HEK293 (cell line): ENCODE measurements around the gene CEP43.

ENCODE experiments used
- CTCF ChIA-PET: fragments of 350-600 bp; formaldehyde crosslinking; extraction: SDS; loops from one replicate; lab custom pipeline; 2021; ENCODE audit warnings: antibody characterized with exemption; lab: Yijun Ruan, JAX
- POLR2A ChIA-PET: fragments of 300-600 bp; formaldehyde crosslinking; extraction: SDS; loops from one replicate; lab custom pipeline; 2020; ENCODE audit warnings: antibody characterized with exemption, inconsistent platforms; lab: Yijun Ruan, JAX
- H3K27ac ChIP-seq: fragments of 200-500 bp; sonication (Bioruptor generic); 2 replicates; pipeline ENCODE4 v1.5.1; 2014; ENCODE audit warnings: low read depth, low read length, control low read depth, inconsistent platforms; ENCODE audit errors: extremely low read depth
- H3K36me3 ChIP-seq, 2 experiments: fragments of 200-500 bp in 1 of 2; sonication (Bioruptor generic) in 1 of 2; 1 replicate in 1 of 2; 2 replicates in 1 of 2; pipeline ENCODE4 v1.5.1; 2014 to 2017; ENCODE audit warnings: inconsistent platforms in 2 of 2, low read length in 2 of 2; ENCODE audit not compliant: control insufficient read depth in 2 of 2, insufficient read depth in 1 of 2
- H3K4me1 ChIP-seq: fragments of 200-500 bp; sonication (Bioruptor generic); 2 replicates; pipeline ENCODE4 v1.5.1; 2014; ENCODE audit warnings: mild to moderate bottlenecking, low read length, inconsistent platforms; ENCODE audit not compliant: control insufficient read depth, insufficient read depth
- H3K4me3 ChIP-seq: 2 replicates; pipeline ENCODE4 v1.5.1; 2011; ENCODE audit warnings: low read depth, mild to moderate bottlenecking, control low read depth, low read length, moderate library complexity
- H3K9me3 ChIP-seq: fragments of 200-500 bp; sonication (Bioruptor generic); 2 replicates; pipeline ENCODE4 v1.5.1; 2014; ENCODE audit warnings: low read depth, low read length, inconsistent platforms; ENCODE audit not compliant: control insufficient read depth, insufficient read depth
- EGR2 ChIP-seq: fragments of 450-650 bp; formaldehyde crosslinking; IDR thresholded peaks from 2 replicates; pipeline ENCODE4 v1.5.1; 2016; ENCODE audit warnings: low read depth, missing biosample characterization, missing genetic modification characterization
- HOXD13 ChIP-seq: sonication (generic); formaldehyde crosslinking; IDR thresholded peaks from 2 replicates; pipeline ENCODE4 v1.8.0; 2022; ENCODE audit warnings: missing genetic modification reagents, borderline replicate concordance
- PBX3 ChIP-seq: sonication (generic); formaldehyde crosslinking; IDR thresholded peaks from 2 replicates; pipeline ENCODE4 v1.8.1; 2022; ENCODE audit warnings: mild to moderate bottlenecking, moderate library complexity, missing genetic modification reagents
- YY2 ChIP-seq: fragments of 450-650 bp; formaldehyde crosslinking; IDR thresholded peaks from 2 replicates; pipeline ENCODE4 v1.5.1; 2016; ENCODE audit warnings: missing biosample characterization, missing genetic modification characterization
- ZEB2 ChIP-seq: fragments of 450-650 bp; formaldehyde crosslinking; IDR thresholded peaks from 2 replicates; pipeline ENCODE4 v1.5.1; 2016; ENCODE audit warnings: missing biosample characterization, missing genetic modification characterization
- ZNF10 ChIP-seq: fragments of 450-650 bp; formaldehyde crosslinking; IDR thresholded peaks from 2 replicates; pipeline ENCODE4 v1.5.1; 2017; ENCODE audit warnings: missing biosample characterization, missing genetic modification characterization
- ZNF18 ChIP-seq: fragments of 450-650 bp; formaldehyde crosslinking; IDR thresholded peaks from 2 replicates; pipeline ENCODE4 v1.5.1; 2016; ENCODE audit warnings: missing biosample characterization, missing genetic modification characterization
- ZNF274 ChIP-seq, 2 experiments: fragments of 200-500 bp in 1 of 2; fragments of 450-650 bp in 1 of 2; sonication (Bioruptor generic) in 1 of 2; formaldehyde crosslinking in 1 of 2; IDR thresholded peaks; 2 replicates each; pipeline versions ENCODE4 v1.5.1 to v1.6.1; 2014 to 2016; ENCODE audit warnings: borderline replicate concordance in 1 of 2, inconsistent platforms in 1 of 2, low read length in 1 of 2, missing biosample characterization in 1 of 2, missing genetic modification characterization in 1 of 2
- ZNF513 ChIP-seq: fragments of 450-650 bp; IDR thresholded peaks from 2 replicates; pipeline ENCODE4 v1.5.1; 2018; ENCODE audit warnings: missing biosample characterization, missing genetic modification characterization
- ZNF664 ChIP-seq: fragments of 450-650 bp; formaldehyde crosslinking; IDR thresholded peaks from 2 replicates; pipeline ENCODE4 v1.5.1; 2016; ENCODE audit warnings: missing biosample characterization, missing genetic modification characterization
- ZNF747 ChIP-seq: fragments of 450-650 bp; formaldehyde crosslinking; IDR thresholded peaks from 2 replicates; pipeline ENCODE4 v1.5.1; 2016; ENCODE audit warnings: missing biosample characterization, missing genetic modification characterization
- ZNF843 ChIP-seq: fragments of 450-650 bp; formaldehyde crosslinking; IDR thresholded peaks from 2 replicates; pipeline ENCODE4 v1.5.1; 2016; ENCODE audit warnings: missing biosample characterization, missing genetic modification characterization
- TF ChIP-seq, protein P1 (sequence below): fragments of 450-650 bp; formaldehyde crosslinking; IDR thresholded peaks from 2 replicates; pipeline ENCODE4 v1.5.1; 2016; ENCODE audit warnings: missing biosample characterization, missing genetic modification characterization
- TF ChIP-seq, protein P2 (sequence below): fragments of 450-650 bp; IDR thresholded peaks from 2 replicates; pipeline ENCODE4 v1.5.1; 2018; ENCODE audit warnings: missing biosample characterization, mild to moderate bottlenecking, missing genetic modification characterization
- TF ChIP-seq, protein P3 (sequence below): fragments of 450-650 bp; formaldehyde crosslinking; IDR thresholded peaks from 2 replicates; pipeline ENCODE4 v1.5.1; 2016; ENCODE audit warnings: missing biosample characterization, missing genetic modification characterization, borderline replicate concordance
- TF ChIP-seq, protein P4 (sequence below): fragments of 450-650 bp; formaldehyde crosslinking; IDR thresholded peaks from 2 replicates; pipeline ENCODE4 v1.5.1; 2016; ENCODE audit warnings: missing biosample characterization, missing genetic modification characterization

Gene CEP43

DNA sequence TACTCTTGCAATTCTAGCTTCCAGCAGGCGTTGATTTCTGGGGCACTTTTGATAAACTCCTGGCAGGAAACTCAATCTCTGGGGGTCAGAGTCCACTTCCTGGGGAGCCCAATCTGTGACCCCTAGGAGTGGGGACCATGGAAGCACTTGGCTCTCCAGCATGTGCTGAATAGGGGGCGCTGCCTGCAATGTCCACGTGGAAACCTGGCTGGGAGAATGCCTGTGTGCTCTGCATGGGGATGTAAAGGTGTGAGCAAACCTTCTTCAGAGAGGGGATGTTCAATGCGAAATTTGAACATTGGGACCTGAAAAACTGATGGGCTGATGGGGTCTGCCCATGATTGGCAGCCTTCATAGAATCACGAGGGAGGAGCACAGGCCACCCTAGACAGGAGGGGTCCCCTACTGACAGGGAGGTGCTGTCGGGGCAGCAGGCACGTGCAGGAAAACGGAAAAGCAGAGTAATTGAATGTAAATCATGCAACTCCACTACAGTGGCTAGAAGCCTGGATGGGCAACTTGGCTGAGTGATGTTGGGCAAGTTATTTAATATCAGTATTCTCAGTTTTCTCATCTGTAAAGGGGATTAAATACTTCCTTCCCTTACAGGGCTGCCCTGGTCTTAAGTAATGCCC is 47.8 kb downstream of the CEP43 start:
- no peak overlapping the region for H3K4me3 ChIP-seq
- POLR2A ChIA-PET: no interaction called here
- TF ChIP-seq, protein P1, sequence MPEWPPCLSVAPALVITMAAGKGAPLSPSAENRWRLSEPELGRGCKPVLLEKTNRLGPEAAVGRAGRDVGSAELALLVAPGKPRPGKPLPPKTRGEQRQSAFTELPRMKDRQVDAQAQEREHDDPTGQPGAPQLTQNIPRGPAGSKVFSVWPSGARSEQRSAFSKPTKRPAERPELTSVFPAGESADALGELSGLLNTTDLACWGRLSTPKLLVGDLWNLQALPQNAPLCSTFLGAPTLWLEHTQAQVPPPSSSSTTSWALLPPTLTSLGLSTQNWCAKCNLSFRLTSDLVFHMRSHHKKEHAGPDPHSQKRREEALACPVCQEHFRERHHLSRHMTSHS (tag by site-specific recombination): no peak
- H3K4me1 ChIP-seq: no peaks in the 10 kb centered on the region
- no peaks in the 10 kb centered on the region for H3K9me3 ChIP-seq
- no peak overlapping the region for H3K27ac ChIP-seq
- peaks cover 0 to 32% of the 10 kb centered on the region in 2 experiments; a peak in 2 of 3 replicates for H3K36me3 ChIP-seq
- CTCF ChIA-PET: no interaction called here

GRCh38 chr6:167047554-167047953 is 48.4 kb downstream of the CEP43 start:
- ChIA-PET POLR2A (no interaction called here), CTCF (no interaction called here)
- Histone ChIP-seq H3K4me3 (no peak overlapping the region), H3K27ac (no peak overlapping the region), H3K36me3 (peaks cover 0 to 28% of the 10 kb centered on the region in 2 experiments; a peak in 2 of 3 replicates), H3K4me1 (no peaks in the 10 kb centered on the region), H3K9me3 (no peaks in the 10 kb centered on the region)
- TF ChIP-seq ZNF10 (tag by site-specific recombination): no peak
- no peak for TF ChIP-seq ZNF747 (tag by site-specific recombination)
- no peak for TF ChIP-seq PBX3 (CRISPR knock-in tag)
- no peak for TF ChIP-seq ZNF664 (tag by site-specific recombination)
- TF ChIP-seq, protein P2, sequence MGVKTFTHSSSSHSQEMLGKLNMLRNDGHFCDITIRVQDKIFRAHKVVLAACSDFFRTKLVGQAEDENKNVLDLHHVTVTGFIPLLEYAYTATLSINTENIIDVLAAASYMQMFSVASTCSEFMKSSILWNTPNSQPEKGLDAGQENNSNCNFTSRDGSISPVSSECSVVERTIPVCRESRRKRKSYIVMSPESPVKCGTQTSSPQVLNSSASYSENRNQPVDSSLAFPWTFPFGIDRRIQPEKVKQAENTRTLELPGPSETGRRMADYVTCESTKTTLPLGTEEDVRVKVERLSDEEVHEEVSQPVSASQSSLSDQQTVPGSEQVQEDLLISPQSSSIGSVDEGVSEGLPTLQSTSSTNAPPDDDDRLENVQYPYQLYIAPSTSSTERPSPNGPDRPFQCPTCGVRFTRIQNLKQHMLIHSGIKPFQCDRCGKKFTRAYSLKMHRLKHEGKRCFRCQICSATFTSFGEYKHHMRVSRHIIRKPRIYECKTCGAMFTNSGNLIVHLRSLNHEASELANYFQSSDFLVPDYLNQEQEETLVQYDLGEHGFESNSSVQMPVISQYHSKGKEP (tag by site-specific recombination): no peak
- TF ChIP-seq ZNF18 (tag by site-specific recombination): no peak
- no peak for TF ChIP-seq HOXD13 (CRISPR knock-in tag)
- no peak for TF ChIP-seq ZEB2 (tag by site-specific recombination)
- TF ChIP-seq YY2 (tag by site-specific recombination): no peak
- no peak for TF ChIP-seq ZNF843 (tag by site-specific recombination)
- no peak for TF ChIP-seq ZNF274 (IDR thresholded peaks at IDR 0.05; ENCODE audit: low read length)
- no peak for TF ChIP-seq ZNF274 (tag by site-specific recombination; IDR thresholded peaks at IDR 0.05; ENCODE audit: borderline replicate concordance)
- TF ChIP-seq, protein P3, sequence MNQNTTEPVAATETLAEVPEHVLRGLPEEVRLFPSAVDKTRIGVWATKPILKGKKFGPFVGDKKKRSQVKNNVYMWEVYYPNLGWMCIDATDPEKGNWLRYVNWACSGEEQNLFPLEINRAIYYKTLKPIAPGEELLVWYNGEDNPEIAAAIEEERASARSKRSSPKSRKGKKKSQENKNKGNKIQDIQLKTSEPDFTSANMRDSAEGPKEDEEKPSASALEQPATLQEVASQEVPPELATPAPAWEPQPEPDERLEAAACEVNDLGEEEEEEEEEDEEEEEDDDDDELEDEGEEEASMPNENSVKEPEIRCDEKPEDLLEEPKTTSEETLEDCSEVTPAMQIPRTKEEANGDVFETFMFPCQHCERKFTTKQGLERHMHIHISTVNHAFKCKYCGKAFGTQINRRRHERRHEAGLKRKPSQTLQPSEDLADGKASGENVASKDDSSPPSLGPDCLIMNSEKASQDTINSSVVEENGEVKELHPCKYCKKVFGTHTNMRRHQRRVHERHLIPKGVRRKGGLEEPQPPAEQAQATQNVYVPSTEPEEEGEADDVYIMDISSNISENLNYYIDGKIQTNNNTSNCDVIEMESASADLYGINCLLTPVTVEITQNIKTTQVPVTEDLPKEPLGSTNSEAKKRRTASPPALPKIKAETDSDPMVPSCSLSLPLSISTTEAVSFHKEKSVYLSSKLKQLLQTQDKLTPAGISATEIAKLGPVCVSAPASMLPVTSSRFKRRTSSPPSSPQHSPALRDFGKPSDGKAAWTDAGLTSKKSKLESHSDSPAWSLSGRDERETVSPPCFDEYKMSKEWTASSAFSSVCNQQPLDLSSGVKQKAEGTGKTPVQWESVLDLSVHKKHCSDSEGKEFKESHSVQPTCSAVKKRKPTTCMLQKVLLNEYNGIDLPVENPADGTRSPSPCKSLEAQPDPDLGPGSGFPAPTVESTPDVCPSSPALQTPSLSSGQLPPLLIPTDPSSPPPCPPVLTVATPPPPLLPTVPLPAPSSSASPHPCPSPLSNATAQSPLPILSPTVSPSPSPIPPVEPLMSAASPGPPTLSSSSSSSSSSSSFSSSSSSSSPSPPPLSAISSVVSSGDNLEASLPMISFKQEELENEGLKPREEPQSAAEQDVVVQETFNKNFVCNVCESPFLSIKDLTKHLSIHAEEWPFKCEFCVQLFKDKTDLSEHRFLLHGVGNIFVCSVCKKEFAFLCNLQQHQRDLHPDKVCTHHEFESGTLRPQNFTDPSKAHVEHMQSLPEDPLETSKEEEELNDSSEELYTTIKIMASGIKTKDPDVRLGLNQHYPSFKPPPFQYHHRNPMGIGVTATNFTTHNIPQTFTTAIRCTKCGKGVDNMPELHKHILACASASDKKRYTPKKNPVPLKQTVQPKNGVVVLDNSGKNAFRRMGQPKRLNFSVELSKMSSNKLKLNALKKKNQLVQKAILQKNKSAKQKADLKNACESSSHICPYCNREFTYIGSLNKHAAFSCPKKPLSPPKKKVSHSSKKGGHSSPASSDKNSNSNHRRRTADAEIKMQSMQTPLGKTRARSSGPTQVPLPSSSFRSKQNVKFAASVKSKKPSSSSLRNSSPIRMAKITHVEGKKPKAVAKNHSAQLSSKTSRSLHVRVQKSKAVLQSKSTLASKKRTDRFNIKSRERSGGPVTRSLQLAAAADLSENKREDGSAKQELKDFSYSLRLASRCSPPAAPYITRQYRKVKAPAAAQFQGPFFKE: no peak
- TF ChIP-seq, protein P4, sequence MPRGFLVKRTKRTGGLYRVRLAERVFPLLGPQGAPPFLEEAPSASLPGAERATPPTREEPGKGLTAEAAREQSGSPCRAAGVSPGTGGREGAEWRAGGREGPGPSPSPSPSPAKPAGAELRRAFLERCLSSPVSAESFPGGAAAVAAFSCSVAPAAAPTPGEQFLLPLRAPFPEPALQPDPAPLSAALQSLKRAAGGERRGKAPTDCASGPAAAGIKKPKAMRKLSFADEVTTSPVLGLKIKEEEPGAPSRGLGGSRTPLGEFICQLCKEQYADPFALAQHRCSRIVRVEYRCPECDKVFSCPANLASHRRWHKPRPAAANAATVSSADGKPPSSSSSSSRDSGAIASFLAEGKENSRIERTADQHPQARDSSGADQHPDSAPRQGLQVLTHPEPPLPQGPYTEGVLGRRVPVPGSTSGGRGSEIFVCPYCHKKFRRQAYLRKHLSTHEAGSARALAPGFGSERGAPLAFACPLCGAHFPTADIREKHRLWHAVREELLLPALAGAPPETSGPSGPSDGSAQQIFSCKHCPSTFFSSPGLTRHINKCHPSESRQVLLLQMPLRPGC (tag by site-specific recombination): no peak
- no peak for TF ChIP-seq ZNF513
- no peak for TF ChIP-seq EGR2 (tag by site-specific recombination)
- TF ChIP-seq, protein P1 (tag by site-specific recombination): no peak
